Nephron progenitor cell (in vitro differentiated cells): ENCODE results near the gene BLOC1S5.
A peak's percentile ranks its signal among the peaks of the same experiment; 100 is the strongest.

Experiments used
- DNase-seq: peaks from one replicate; pipeline ENCODE4 v3.0.0; 2021
- H3K27ac Mint-ChIP-seq: 2 replicates; pipeline ENCODE4 v1.8.0; 2021; ENCODE audit warnings: mild to moderate bottlenecking, moderate library complexity, mixed read lengths
- H3K27me3 Mint-ChIP-seq: 2 replicates; pipeline ENCODE4 v1.8.0; 2021; ENCODE audit warnings: mild to moderate bottlenecking, low read depth, mixed read lengths; ENCODE audit not compliant: poor library complexity
- H3K36me3 Mint-ChIP-seq: 2 replicates; pipeline ENCODE4 v1.8.0; 2021; ENCODE audit warnings: low read depth, mixed read lengths
- H3K4me1 Mint-ChIP-seq: 2 replicates; pipeline ENCODE4 v1.8.0; 2021; ENCODE audit warnings: mixed read lengths
- H3K4me3 Mint-ChIP-seq: 2 replicates; pipeline ENCODE4 v1.8.0; 2021; ENCODE audit warnings: mild to moderate bottlenecking, moderate library complexity, mixed read lengths
- H3K9me3 Mint-ChIP-seq: 2 replicates; pipeline ENCODE4 v1.8.0; 2021; ENCODE audit warnings: mild to moderate bottlenecking, moderate library complexity, mixed read lengths
- CTCF ChIP-seq: fragments of 200-600 bp; sonication (generic); IDR thresholded peaks from 2 replicates; pipeline ENCODE4 v1.5.0; 2021; ENCODE audit warnings: antibody characterized with exemption

The BLOC1S5 gene

GRCh38 chr6:8069631-8070284, 5.6 kb upstream of the BLOC1S5 start:
- Mint-ChIP-seq H3K36me3 (peaks cover 11% of the 10 kb centered on the region), H3K4me3 (no peak overlapping the region), H3K27me3 (no peaks in the 10 kb centered on the region), H3K9me3 (no peaks in the 10 kb centered on the region), H3K4me1 (peaks cover 26% of the 10 kb centered on the region), H3K27ac (no peak overlapping the region)
- no peak for TF ChIP-seq CTCF
- peak; percentile 8 for DNase-seq

GRCh38 chr6:8069151-8069550, 5.0 kb upstream of the BLOC1S5 start:
- no peaks in the 10 kb centered on the region for H3K9me3 Mint-ChIP-seq
- peaks cover 26% of the 10 kb centered on the region for H3K4me1 Mint-ChIP-seq
- no peak for DNase-seq
- no peaks in the 10 kb centered on the region for H3K27me3 Mint-ChIP-seq
- H3K27ac Mint-ChIP-seq: peak overlapping the region; percentile 32
- H3K4me3 Mint-ChIP-seq: no peak overlapping the region
- peaks cover 6% of the 10 kb centered on the region for H3K36me3 Mint-ChIP-seq
- no peak for TF ChIP-seq CTCF

- Mint-ChIP-seq H3K4me3 (no peak overlapping the region), H3K9me3 (no peaks in the 10 kb centered on the region), H3K36me3 (no peaks in the 10 kb centered on the region), H3K4me1 (peaks cover 41% of the 10 kb centered on the region), H3K27me3 (no peaks in the 10 kb centered on the region), H3K27ac (no peak overlapping the region)
- no peak for DNase-seq
- TF ChIP-seq CTCF: no peak
Measured at GRCh38 chr6:8066108-8066507, 1.9 kb upstream of the BLOC1S5 start.

GRCh38 chr6:8065519-8065911, 1.3 kb upstream of the BLOC1S5 start:
- no peaks in the 10 kb centered on the region for H3K9me3 Mint-ChIP-seq
- peaks cover 35% of the 10 kb centered on the region for H3K4me1 Mint-ChIP-seq
- no peak for DNase-seq
- no peaks in the 10 kb centered on the region for H3K27me3 Mint-ChIP-seq
- no peak overlapping the region for H3K27ac Mint-ChIP-seq
- no peak overlapping the region for H3K4me3 Mint-ChIP-seq
- H3K36me3 Mint-ChIP-seq: no peaks in the 10 kb centered on the region
- no peak for TF ChIP-seq CTCF

- no peaks in the 10 kb centered on the region for H3K9me3 Mint-ChIP-seq
- peaks cover 6% of the 10 kb centered on the region for H3K36me3 Mint-ChIP-seq
- H3K27me3 Mint-ChIP-seq: no peaks in the 10 kb centered on the region
- no peak for DNase-seq
- no peak for TF ChIP-seq CTCF
- H3K4me3 Mint-ChIP-seq: peak overlapping the region; percentile 97
- peak overlapping the region; percentile 66 for H3K27ac Mint-ChIP-seq
- peaks cover 35% of the 10 kb centered on the region for H3K4me1 Mint-ChIP-seq
Measured at GRCh38 chr6:8064638-8065518, 689 bp upstream of the BLOC1S5 start.
